Neuronal stem cell (in vitro differentiated cells): ENCODE measurements around the gene PCDHGA2.

Experiments
- DNase-seq: peaks from one replicate; pipeline ENCODE4 v3.0.0-alpha.2; 2013; ENCODE audit warnings: low spot score
- H2AFZ ChIP-seq: one replicate; pipeline ENCODE4 v1.6.1; 2013; ENCODE audit warnings: mild to moderate bottlenecking, low read length, inconsistent platforms
- H2AK5ac ChIP-seq: 2 replicates; pipeline ENCODE4 v1.6.1; 2013; ENCODE audit warnings: low read depth, mild to moderate bottlenecking, inconsistent platforms, low read length, moderate library complexity, mixed read lengths
- H2BK120ac ChIP-seq: 2 replicates; pipeline ENCODE4 v1.6.1; 2013; ENCODE audit warnings: low read depth, mild to moderate bottlenecking, inconsistent platforms, low read length, moderate library complexity, mixed read lengths
- H2BK12ac ChIP-seq: one replicate; pipeline ENCODE4 v1.6.1; 2013; ENCODE audit warnings: low read length, inconsistent platforms
- H2BK15ac ChIP-seq: 2 replicates; pipeline ENCODE4 v1.6.1; 2013; ENCODE audit warnings: mild to moderate bottlenecking, low read length, inconsistent platforms, mixed read lengths
- H2BK5ac ChIP-seq: one replicate; pipeline ENCODE4 v1.6.1; 2013; ENCODE audit warnings: inconsistent platforms, mild to moderate bottlenecking, low read length, moderate library complexity
- H3K14ac ChIP-seq: one replicate; pipeline ENCODE4 v1.6.1; 2013; ENCODE audit warnings: low read length, inconsistent platforms
- H3K18ac ChIP-seq: 2 replicates; pipeline ENCODE4 v1.6.1; 2013; ENCODE audit warnings: low read length, inconsistent platforms
- H3K23ac ChIP-seq: 2 replicates; pipeline ENCODE4 v1.6.1; 2013; ENCODE audit warnings: low read depth, mild to moderate bottlenecking, mixed read lengths, low read length, inconsistent platforms; ENCODE audit not compliant: poor library complexity
- H3K27ac ChIP-seq: replicated peaks from 3 replicates; pipeline ENCODE4 v1.5.1; 2013; ENCODE audit warnings: low read length, inconsistent platforms
- H3K27me3 ChIP-seq, 3 experiments: 2 replicates each; pipeline ENCODE4 v1.6.1; 2013; ENCODE audit warnings: low read length in 3 of 3, mild to moderate bottlenecking in 2 of 3, inconsistent platforms in 1 of 3, low read depth in 1 of 3, mixed read lengths in 1 of 3, moderate library complexity in 1 of 3; ENCODE audit not compliant: control insufficient read depth in 3 of 3, insufficient read depth in 3 of 3
- H3K36me3 ChIP-seq, 2 donors: replicated peaks in 1 of 2; 2 replicates each; pipeline ENCODE4 v1.6.1; 2013; ENCODE audit warnings: low read length in 2 of 2; ENCODE audit not compliant: control insufficient read depth in 2 of 2, insufficient read depth in 2 of 2
- H3K4ac ChIP-seq: 2 replicates; pipeline ENCODE4 v1.6.1; 2013; ENCODE audit warnings: inconsistent platforms, mild to moderate bottlenecking, low read length, moderate library complexity
- H3K4me1 ChIP-seq, 2 donors: 1 replicate in 1 of 2; 2 replicates in 1 of 2; pipeline ENCODE4 v1.6.1; 2013; ENCODE audit warnings: low read length in 2 of 2, low read depth in 1 of 2; ENCODE audit not compliant: control insufficient read depth in 2 of 2, insufficient read depth in 1 of 2
- H3K4me2 ChIP-seq: one replicate; pipeline ENCODE4 v1.6.1; 2013; ENCODE audit warnings: mild to moderate bottlenecking, low read length, inconsistent platforms; ENCODE audit not compliant: insufficient read depth, poor library complexity, severe bottlenecking
- H3K4me3 ChIP-seq, 2 donors: 2 replicates each; pipeline ENCODE4 v1.5.1; 2013; ENCODE audit warnings: low read length in 2 of 2, mild to moderate bottlenecking in 2 of 2, inconsistent platforms in 1 of 2, moderate library complexity in 1 of 2
- H3K79me1 ChIP-seq: one replicate; pipeline ENCODE4 v1.6.1; 2013; ENCODE audit warnings: low read depth, mild to moderate bottlenecking, inconsistent platforms, low read length, moderate library complexity
- H3K9ac ChIP-seq: one replicate; pipeline ENCODE4 v1.6.1; 2013; ENCODE audit warnings: mild to moderate bottlenecking, low read depth, low read length, inconsistent platforms; ENCODE audit not compliant: poor library complexity
- H3K9me3 ChIP-seq, 2 donors: replicated peaks in 1 of 2; 2 replicates each; pipeline versions ENCODE3 to v1.6.1; 2013; ENCODE audit warnings: low read length in 2 of 2, mild to moderate bottlenecking in 2 of 2, inconsistent platforms in 1 of 2, low read depth in 1 of 2, mixed read lengths in 1 of 2, moderate library complexity in 1 of 2; ENCODE audit not compliant: control insufficient read depth in 2 of 2, insufficient read depth in 1 of 2
- H4K8ac ChIP-seq: one replicate; pipeline ENCODE4 v1.6.1; 2013; ENCODE audit warnings: low read depth, mild to moderate bottlenecking, inconsistent platforms, low read length, moderate library complexity
- H4K91ac ChIP-seq: one replicate; pipeline ENCODE4 v1.6.1; 2013; ENCODE audit warnings: low read length, low read depth, mild to moderate bottlenecking, inconsistent platforms; ENCODE audit not compliant: poor library complexity
- WGBS, 2 donors: extraction: QIAGEN DNeasy Blood & Tissue Kit; methylation state at CpG; one replicate each; pipeline ENCODE4 v1.1.7; 2013; ENCODE audit warnings: missing lambda C conversion rate in 2 of 2, mixed read lengths in 1 of 2; ENCODE audit not compliant: insufficient read length in 2 of 2, insufficient replicate concordance in 1 of 2; ENCODE audit errors: extremely low coverage in 2 of 2; 5-methylcytosine and 5-hydroxymethylcytosine counted together

Gene PCDHGA2

DNA sequence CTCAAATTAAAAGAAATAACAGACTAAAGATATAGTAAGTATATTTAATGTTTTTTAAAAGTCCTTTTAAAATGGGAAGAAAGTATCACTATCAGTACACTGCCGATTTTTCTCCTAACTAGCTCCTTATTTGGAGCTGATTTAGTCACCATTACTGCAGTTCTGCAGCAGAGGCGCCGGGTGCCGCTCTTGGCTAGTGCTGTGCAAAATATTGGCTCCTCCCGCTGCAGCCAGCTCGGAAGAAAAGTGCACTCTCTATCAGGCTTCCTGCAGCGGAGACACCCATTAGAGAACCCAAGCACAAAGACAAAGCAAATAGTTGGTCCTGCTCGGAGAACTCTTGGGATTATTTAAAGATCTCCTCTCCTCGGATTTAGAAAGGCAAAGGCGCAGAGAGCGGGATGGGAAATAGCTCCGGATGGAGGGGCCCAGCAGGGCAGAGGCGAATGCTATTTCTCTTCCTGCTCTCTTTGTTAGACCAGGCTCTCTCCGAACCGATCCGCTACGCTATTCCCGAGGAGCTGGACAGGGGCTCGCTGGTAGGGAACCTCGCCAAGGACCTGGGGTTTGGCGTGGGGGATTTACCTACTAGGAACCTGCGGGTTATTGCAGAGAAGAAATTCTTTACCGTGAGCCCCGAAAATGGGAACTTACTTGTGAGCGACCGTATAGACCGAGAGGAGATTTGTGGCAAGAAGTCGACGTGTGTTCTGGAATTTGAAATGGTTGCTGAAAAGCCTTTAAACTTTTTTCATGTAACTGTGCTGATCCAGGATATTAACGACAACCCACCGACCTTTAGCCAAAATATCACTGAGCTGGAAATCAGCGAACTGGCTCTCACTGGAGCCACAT is 31.7 kb downstream of the PCDHGA2 start, which contains the start of gene PCDHGB3:
Gene PCDHGB3, plus strand, starts transcription at position 249 of the 855 bp plus-strand sequence. Its CDS starts 153 bp downstream, at position 402.
- no peak within 1 kb of the TSS for H3K14ac ChIP-seq
- peak within 1 kb of the TSS; percentile 29 for H2AFZ ChIP-seq
- H2BK120ac ChIP-seq = no peak within 1 kb of the TSS
- no peak within 1 kb of the TSS for H3K9ac ChIP-seq
- no peaks in the 10 kb centered on the region for H3K4me1 ChIP-seq
- no peak within 1 kb of the TSS for H3K4me2 ChIP-seq
- peaks cover 2% of the 10 kb centered on the region for H3K79me1 ChIP-seq
- H2BK12ac ChIP-seq = no peak within 1 kb of the TSS
- H2BK15ac ChIP-seq = no peak within 1 kb of the TSS
- H3K27me3 ChIP-seq = no peaks in the 10 kb centered on the region
- peaks cover 39 to 55% of the 10 kb centered on the region in 2 donors for H3K9me3 ChIP-seq
- no peak for DNase-seq
- whole genome bisulfite sequencing, 2 donors = no CpG with 5 or more reads among the region's 32 CpGs
- no peak within 1 kb of the TSS for H3K4ac ChIP-seq
- peaks cover 0 to 2% of the 10 kb centered on the region in 2 donors for H3K36me3 ChIP-seq
- H3K4me3 ChIP-seq = no peak within 1 kb of the TSS
- no peak within 1 kb of the TSS for H2AK5ac ChIP-seq
- H3K18ac ChIP-seq = peak within 1 kb of the TSS; percentile 53
- no peak within 1 kb of the TSS for H2BK5ac ChIP-seq
- H4K8ac ChIP-seq = no peak within 1 kb of the TSS
- H4K91ac ChIP-seq = no peak within 1 kb of the TSS
- no peak within 1 kb of the TSS for H3K27ac ChIP-seq
- H3K23ac ChIP-seq = no peak within 1 kb of the TSS

DNA sequence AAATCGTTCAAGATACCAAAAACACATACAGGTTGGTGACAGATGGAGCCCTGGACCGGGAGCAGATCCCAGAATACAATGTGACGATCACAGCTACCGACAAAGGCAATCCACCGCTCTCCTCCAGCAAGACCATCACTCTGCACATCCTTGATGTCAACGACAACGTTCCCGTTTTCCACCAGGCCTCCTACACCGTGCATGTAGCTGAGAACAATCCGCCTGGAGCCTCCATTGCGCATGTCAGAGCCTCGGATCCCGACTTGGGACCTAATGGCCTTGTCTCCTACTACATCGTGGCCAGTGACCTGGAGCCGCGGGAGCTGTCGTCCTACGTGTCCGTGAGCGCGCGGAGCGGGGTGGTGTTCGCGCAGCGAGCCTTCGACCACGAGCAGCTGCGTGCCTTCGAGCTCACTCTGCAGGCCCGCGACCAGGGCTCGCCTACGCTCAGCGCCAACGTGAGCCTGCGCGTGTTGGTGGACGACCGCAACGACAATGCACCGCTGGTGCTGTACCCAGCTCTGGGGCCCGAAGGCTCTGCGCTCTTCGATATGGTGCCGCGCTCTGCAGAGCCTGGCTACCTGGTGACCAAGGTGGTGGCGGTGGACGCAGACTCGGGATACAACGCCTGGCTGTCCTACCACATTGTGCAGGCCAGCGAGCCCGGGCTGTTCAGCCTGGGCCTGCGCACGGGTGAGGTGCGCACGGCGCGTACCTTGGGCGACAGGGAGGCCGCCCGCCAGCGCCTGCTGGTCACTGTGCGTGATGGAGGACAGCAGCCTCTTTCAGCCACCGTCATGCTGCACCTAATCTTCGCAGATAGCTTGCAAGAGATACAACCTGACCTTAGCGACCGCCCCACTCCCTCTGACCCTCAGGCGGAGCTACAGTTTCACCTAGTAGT is 33.3 kb downstream of the PCDHGA2 start:
- no peak overlapping the region for H2AFZ ChIP-seq
- H3K27ac ChIP-seq = no peak overlapping the region
- H3K9ac ChIP-seq = no peak overlapping the region
- no peak overlapping the region for H2AK5ac ChIP-seq
- H3K9me3 ChIP-seq = peaks cover 36 to 42% of the 10 kb centered on the region in 2 donors
- no peak overlapping the region for H3K4me2 ChIP-seq
- H3K27me3 ChIP-seq = no peaks in the 10 kb centered on the region
- H3K79me1 ChIP-seq = no peaks in the 10 kb centered on the region
- no peak overlapping the region for H4K91ac ChIP-seq
- no peaks in the 10 kb centered on the region for H3K4me1 ChIP-seq
- H3K23ac ChIP-seq = peak overlapping the region; percentile 75
- H2BK5ac ChIP-seq = no peak overlapping the region
- no peak overlapping the region for H3K18ac ChIP-seq
- peak overlapping the region in 1 of 2 donors; percentile 12 for H3K4me3 ChIP-seq
- H2BK120ac ChIP-seq = no peak overlapping the region
- peaks cover 0 to 1% of the 10 kb centered on the region in 2 donors for H3K36me3 ChIP-seq
- H3K14ac ChIP-seq = peak overlapping the region; percentile 56
- H2BK15ac ChIP-seq = no peak overlapping the region
- H2BK12ac ChIP-seq = no peak overlapping the region
- H4K8ac ChIP-seq = peak overlapping the region; percentile 65
- H3K4ac ChIP-seq = peak overlapping the region; percentile 76
- no CpG with 5 or more reads among the region's 69 CpGs for WGBS, 2 donors
- no peak for DNase-seq

DNA sequence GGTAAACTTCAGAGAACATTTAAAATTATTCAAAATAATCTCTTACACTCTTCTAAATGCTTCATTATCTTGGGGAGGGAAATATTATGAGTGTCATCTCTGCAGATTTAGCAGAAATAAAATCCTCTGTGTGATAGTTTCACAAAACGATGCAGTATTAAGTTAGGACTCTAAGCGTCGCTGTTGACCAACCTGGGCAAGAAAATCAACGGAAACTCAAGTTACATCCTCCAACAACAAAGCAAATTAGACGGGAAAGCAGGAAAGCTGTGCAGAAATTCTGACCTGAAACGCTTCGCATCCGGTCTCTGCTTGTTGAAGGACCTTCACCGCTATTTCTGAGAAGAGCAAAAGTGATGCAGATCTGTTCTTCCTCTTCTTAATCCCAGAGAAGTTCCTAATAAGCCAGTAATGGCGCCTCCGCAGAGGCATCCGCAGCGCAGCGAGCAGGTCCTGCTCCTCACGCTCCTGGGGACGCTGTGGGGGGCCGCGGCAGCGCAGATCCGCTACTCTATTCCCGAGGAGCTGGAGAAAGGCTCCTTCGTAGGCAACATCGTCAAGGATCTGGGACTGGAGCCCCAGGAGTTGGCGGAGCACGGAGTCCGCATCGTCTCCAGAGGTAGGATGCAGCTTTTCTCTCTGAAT is 35.2 kb downstream of the PCDHGA2 start, which contains the start of gene PCDHGA6:
Gene PCDHGA6, plus strand, starts transcription at position 219 of the 645 bp plus-strand sequence. Its CDS starts 193 bp downstream, at position 412.
- Histone ChIP-seq H3K18ac (no peak within 1 kb of the TSS), H3K4me3 (no peak within 1 kb of the TSS), H3K9ac (no peak within 1 kb of the TSS), H2AFZ (no peak within 1 kb of the TSS), H4K8ac (no peak within 1 kb of the TSS), H3K27ac (no peak within 1 kb of the TSS), H3K14ac (peak within 1 kb of the TSS; percentile 21), H3K4me2 (no peak within 1 kb of the TSS), H2BK120ac (no peak within 1 kb of the TSS), H4K91ac (no peak within 1 kb of the TSS), H3K23ac (no peak within 1 kb of the TSS), H3K9me3 (peaks cover 39 to 42% of the 10 kb centered on the region in 2 donors), H3K4me1 (no peaks in the 10 kb centered on the region), H2BK12ac (no peak within 1 kb of the TSS), H2BK5ac (no peak within 1 kb of the TSS), H3K79me1 (no peaks in the 10 kb centered on the region), H3K27me3 (no peaks in the 10 kb centered on the region), H2BK15ac (no peak within 1 kb of the TSS), H3K4ac (no peak within 1 kb of the TSS), H3K36me3 (peaks cover 0 to 1% of the 10 kb centered on the region in 2 donors), H2AK5ac (no peak within 1 kb of the TSS)
- DNase-seq = no peak
- WGBS, 2 donors = no CpG with 5 or more reads among the region's 27 CpGs
